HG03280 (cell line): ENCODE measurements around the gene DDTL.

Source experiments
- ATAC-seq: cut with Tn5 transposase; IDR thresholded peaks from one replicate; pipeline ENCODE4 v1.9.1; 2021; ENCODE audit warnings: mild to moderate bottlenecking, moderate library complexity; ENCODE audit not compliant: unreplicated experiment

Gene DDTL

DNA sequence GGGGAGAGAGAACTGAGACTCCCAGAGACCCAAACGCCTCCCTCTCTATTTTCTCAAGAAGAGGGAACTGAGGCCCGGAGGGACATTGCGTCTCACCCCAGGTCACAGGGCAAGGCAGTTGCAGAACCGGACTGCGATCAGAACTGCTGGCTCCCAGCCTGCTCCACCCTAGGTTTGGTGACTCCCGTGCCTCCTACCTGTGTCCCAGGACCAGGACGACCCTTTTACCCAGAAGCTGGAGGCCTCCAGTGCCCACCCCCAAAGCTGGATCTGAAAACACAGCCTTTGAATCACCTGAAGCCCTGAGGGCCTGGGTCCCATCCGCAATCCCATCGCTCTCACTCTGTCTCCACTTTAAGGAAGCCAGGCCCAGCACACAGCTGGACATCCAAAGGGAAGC lies 37.2 kb downstream of the DDTL start:
- no peak for ATAC-seq

- no peak for ATAC-seq
These were observed 38.5 kb downstream of the DDTL start, which contains the start of gene GSTT4 for GRCh38 chr22:24005201-24005600. TSS of gene GSTT4 (minus strand) at chr22:24005453. CDS start at chr22:24005356, 97 bp downstream.

DNA sequence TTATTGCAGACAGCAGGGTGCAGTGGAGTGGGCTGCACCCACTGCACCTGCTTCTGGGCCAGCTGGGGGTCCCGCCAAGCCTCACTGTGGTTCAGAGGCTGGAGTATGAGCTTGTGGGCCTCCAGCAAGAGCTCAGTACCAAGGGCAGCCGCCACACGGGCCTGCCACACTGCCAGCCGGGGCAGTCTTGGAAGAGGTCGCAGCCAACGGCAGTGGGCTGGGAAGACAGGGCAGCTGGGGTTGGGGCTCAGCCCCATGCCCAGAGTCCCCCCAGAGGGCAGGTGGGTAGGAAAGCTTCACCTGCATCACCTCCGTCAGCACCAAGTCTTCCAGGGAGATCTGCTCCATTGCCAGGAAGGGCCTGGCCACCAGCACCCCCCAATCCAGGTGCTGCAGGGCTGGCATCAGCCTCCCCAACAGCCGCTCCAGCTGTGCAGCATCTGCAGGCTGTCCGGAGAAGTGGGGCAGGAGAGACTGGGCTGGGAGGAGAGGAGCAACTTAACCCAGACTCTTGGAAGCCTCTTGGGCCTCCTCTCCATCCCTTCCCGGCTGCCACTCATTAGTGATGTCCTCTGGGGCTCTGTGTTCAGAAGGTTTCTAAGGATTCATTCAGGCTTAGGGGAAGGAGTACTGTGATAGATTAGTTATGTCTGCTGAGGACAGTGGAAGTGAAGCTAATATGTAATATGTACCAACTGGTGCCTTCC lies 39.7 kb downstream of the DDTL start:
- no peak for ATAC-seq

GRCh38 chr22:24006914-24007214 lies 40.2 kb downstream of the DDTL start:
- no peak for ATAC-seq

GRCh38 chr22:24007253-24008021 lies 40.7 kb downstream of the DDTL start:
- no peak for ATAC-seq

GRCh38 chr22:24008022-24008283 lies 41.3 kb downstream of the DDTL start:
- no peak for ATAC-seq

DNA sequence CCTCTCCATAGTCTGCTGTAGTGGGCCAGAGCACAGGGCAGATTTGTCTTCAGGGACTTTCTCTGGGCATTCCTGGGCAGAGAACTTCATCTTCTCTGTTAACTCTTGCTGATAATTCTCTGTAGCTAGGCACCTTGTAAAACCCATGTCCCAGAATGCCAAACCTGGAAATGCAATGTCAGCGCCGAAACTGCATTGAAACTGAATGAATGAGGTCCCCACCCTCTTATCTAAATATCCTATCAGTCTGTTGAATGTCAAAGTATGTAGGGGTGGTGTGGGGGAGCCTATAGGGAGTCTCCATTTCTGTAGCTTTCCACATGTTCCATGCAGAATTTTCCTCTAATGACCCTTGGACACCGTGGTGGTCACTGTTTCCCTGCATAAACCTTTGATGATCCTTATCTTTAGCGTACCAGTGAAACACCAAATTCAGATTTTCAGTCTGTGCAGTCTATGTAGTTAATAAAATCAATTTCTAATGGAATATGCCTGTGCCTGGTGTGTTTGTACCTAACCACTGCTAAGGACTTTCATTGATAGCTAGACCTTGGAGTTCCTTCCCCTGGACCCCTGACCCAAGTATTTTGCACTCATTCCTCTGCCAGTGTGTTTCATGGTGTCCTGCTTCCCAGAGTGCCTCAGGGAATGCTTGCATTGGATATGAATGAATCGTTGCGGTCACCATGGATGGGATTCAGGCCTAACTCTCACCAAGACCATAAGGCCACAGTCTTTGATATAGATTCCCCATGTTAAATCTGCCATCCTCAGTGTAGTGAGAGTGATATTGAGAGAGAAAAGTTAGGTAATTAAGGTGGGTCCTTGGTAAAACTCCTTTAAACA lies 41.9 kb downstream of the DDTL start:
- ATAC-seq, result no peak

DNA sequence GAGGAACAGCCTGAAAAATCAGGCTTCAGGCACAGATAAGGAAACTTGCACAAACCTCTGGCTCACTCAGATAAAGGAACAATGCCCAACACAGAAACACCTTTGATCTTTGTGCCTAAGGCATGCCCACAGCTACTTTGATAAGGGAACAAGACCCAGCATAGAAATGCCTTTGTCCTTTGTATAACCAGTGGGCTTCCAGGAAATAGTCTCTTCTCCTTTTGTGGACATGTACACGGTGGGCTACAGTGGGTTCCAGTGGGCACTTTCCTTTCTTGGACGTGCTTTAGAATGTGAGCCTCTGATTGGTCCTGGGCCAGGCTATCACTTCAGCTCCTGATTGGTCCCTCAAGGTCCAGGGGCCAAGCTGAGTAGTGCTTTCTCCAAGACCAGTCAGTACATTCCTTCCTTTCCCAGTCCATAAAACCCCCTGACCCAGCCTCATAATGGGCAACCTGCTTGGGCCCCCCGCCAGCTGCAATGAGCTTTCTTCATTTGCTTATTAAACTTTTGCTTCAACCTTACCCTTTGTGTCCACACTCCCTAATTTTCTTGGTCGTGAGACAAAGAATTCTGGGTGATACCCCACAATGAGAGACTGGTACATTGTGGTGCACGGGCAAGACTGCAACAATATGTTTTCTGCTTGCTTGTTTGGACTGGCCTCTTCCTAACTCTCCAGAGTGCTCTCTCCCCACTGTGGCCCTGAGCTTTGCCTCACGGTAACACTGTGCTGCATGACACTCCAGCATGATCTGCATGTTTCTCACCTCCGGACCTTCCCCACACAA lies 42.7 kb downstream of the DDTL start:
- no peak for ATAC-seq

GRCh38 chr22:24010018-24010391 lies 43.3 kb downstream of the DDTL start:
- ATAC-seq, result no peak

DNA sequence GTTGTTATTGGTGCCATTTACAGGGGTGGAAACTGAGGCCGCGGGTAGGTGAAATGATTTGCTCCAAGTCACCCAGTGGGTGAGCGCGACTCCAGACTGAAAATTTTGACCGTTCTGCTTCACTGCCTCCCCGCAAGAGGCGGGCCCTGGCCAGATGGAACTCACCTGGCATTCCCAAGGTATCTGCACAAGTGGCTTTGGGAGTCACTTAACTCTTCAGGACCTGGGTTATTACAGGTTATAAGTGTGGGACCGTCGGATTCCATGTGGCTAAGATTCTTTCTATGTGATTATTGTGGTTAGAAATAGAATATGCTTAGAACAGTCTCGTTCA lies 45.0 kb downstream of the DDTL start:
- ATAC-seq, result no peak

DNA sequence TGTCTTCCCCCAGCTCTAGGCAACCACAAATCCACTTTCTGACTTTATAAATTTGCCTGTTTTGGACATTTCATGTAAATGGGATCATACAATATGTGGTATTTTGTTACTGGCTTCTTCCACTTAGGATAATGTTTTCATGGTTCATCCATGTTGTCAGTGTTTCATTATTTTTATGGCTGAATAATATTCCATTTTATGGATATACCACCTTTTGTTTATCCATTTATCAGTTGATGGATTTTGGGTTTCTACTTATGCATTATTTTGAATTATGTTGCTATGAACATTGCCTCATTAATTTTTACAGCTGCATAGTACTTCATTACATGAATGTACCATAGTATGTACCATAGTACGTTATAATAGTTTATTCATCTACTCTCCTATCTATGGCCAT lies 49.5 kb downstream of the DDTL start:
- ATAC-seq, result no peak

DNA sequence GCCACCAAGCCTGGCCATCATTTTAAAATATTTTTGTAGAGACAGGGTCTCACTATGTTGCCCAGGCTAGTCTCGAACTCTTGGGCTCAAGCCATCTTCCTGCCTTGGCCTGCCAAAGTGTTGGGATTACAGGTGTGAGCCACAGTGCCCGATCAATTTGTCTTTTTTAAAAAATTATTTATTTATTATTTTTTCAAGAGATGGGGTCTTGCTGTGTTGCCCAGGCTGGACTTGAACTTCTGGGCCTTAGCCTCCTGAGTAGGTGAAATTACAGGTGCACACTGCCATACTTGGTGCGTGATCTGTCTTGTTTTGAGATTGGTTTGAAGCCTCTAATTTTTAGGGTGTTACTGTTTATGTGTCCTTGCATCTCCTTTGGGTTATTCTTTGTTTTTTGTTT lies 54.6 kb downstream of the DDTL start:
- no peak for ATAC-seq
